Stimulated activated CD8-positive, alpha-beta memory T cell treated with anti-CD3 and anti-CD28 coated beads, Interleukin-4, amount 100 ng/mL, for 24 hours (primary cell): ENCODE measurements around the gene AKT1.

ENCODE experiments used
- DNase-seq: peaks from one replicate; pipeline ENCODE4 v3.0.0-alpha.2; 2020; ENCODE audit warnings: low read depth

AKT1 gene

DNA sequence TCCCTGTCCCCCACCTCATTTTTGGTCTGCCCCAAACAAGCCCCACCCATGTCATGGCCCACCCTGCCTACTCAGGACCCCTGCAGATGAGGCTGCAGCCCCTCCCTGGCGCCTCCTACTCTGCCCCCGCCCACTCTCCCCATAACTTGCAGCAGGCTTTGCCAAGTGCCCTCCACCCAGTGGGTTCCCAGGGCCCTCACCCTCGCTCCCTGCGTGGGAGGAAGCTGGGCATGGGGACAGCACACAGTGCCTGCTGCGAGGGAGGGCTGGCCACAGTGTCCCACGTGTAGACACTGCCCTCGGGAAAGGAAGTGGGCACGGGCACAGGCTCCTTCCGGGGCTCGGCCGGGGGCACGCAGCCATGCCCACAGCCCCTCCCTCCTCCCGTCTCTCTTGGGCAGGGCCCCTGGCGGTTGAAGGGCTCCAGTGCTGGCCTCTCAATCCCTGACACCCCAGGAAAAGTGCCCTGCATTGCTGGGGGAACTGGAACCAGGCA is 9.4 kb downstream of the AKT1 start:
- no peak for DNase-seq

DNA sequence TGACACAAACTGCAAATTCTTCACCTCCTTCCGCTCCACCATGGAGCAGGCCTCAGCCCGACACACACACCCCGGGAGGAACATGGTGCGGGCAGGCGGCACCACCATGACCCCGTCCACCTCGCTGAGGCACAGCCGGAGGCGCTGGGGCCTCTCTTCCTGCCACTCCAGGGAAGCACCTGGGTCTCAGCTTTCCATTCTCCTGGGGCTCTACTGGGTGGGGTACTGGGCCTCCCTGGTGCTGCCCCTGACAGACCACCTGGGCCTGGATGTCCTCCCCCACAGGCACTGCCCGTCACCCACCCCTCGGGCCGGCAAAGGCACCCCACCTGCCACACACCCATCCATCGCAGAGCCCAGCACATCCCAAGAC is 9.9 kb downstream of the AKT1 start:
- DNase-seq: no peak

- DNase-seq: no peak
Measured at GRCh38 chr14:104784846-104785707, 10.5 kb downstream of the AKT1 start.

DNA sequence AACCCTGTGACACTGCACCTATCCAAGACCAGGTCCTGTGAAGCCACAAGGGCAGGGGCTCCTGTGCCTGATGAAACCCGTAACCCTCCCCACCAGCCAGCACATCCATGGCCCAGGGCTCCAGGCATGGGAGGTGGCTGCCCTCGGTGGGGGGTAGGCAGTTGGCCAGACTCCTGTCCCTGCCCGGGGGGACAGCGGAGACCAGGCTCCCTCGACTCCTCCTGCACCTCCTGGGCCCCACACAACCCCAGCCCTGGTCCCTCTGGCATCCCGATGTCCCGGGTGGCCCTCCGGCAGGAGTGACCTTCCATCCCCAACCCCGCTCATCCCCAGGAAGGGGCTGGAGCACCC is 11.4 kb downstream of the AKT1 start:
- no peak for DNase-seq

DNA sequence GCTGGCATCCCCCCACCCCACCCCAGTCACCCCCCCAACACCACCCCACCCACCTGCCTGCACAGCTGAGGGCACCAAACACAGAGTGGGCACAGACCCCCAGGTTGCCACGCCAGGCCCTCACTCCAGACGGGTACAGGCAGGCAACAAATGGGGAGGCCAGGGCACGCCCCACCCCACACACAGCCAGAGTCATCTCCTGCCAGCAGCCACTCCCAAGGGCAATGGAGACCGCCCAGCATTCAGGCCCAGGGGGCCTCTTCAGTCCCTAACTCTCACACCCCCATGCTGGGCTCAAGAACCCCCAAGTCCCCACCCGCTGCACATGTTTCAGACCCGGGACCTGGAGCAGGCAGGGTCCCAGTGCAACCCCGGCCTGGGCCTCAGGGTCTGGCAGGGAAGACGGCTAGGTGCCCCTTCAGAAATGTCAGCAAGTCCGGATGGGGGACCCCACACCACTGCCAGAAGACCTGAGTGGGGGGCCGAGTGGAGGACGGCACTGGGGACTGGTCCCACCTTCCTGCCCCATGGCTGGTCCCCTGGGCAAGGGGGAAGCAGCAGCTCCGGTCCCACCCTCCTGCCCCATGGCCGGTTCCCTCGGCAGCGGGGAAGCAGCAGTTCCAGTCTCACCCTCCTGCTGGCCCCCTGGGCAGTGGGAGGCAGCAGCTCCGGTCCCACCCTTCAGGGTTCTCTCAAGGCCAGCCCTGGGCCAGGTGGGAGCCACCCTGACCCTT is 11.9 kb downstream of the AKT1 start:
- no peak for DNase-seq

- no peak for DNase-seq
Measured at GRCh38 chr14:104782808-104783139, 12.8 kb downstream of the AKT1 start.

- no peak for DNase-seq
Measured at GRCh38 chr14:104782086-104782807, 13.3 kb downstream of the AKT1 start.

DNA sequence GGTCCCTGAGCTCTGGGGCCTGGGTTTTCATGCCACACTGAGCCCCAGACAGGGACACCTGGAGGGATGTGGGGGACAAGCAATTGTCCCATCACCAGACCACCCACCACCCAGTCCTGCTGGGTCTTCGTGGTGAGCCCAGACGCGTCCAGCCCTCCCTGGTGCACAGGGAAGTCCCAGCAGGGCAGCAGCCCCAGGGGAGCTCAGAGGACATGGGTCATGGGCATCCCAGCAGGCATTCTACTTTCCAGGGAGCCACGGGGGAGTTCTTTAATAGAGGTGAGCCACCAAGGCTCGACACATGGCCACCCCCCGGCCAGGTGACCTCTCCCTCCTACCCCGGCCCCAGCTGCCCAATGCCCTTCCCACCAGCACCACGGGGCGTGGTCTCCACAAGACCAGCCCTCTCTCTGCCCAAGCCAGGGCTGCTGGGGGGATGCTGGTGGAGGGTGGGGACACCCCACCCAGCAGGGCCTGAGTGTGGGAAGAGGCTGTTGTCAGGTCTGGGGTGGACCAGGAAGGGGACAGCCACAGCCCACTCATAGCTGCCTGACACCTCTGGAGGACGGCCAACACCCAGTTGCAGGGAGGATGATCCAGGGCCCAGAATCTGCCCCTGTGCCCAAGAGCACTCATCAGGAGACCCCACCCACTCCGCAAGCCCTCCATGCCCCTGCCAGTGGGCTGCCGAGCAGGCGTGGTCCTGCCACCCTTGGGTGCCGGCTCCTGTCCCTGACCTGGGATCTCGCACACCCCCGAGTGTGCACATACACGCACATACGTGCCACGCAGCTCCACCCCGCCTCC is 14.1 kb downstream of the AKT1 start:
- DNase-seq: no peak

DNA sequence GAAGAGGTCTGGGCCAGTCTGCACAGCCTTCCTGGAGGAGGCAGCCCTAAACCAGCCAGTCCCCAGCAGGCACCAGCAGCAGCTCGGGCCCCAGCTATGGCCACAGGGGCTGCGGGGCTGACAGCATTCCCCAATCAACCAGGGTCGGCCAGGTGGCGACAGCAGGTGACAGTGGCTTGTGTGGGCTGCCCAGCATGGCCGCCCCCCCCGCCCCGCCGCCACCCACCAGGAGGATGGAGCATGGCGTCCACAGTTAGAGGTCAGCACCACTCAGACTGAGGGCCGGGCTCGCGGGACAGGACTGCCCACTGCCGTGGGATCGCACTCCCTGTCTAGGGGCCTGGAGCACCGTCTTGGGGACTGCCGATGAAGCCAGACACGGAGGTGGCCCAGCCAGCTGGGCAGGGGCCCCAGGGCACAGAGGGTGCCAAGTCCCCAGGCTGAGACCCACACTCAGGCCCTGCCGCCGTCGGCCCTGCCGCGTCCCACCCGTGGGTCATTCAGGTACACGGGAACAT is 15.0 kb downstream of the AKT1 start:
- no peak for DNase-seq

GRCh38 chr14:104779776-104780512 is 15.6 kb downstream of the AKT1 start:
- DNase-seq: no peak

DNA sequence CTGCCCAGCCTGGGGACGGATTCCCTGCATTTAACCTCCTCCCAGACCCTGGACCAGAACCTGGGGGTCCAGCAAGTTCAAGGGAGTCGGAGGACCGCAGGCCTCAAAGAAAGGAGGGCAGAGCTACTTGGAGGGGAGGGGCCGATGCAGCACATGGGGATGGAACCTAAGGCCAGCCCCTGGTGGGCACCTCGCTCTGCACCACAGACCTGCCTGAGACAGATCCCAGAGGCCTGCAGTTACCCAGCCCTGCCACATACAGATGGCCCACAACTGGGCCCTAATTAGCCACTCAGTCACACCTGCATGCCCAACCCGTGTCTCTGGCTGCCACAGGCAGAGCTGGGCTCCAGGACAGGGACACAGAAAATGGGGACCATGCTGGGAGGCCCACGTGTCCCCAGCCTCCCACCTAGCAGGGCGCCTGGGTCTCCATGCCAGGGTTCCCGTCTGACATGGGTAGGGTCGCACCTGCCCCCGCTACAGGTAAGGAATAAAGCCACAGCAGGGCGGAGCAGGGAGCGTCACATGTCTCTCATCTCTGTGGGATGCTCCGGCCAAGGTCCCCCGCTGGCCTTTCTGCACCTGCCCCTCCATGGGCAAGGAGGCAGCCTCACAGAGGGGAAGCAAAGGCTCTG is 16.7 kb downstream of the AKT1 start:
- DNase-seq: no peak

DNA sequence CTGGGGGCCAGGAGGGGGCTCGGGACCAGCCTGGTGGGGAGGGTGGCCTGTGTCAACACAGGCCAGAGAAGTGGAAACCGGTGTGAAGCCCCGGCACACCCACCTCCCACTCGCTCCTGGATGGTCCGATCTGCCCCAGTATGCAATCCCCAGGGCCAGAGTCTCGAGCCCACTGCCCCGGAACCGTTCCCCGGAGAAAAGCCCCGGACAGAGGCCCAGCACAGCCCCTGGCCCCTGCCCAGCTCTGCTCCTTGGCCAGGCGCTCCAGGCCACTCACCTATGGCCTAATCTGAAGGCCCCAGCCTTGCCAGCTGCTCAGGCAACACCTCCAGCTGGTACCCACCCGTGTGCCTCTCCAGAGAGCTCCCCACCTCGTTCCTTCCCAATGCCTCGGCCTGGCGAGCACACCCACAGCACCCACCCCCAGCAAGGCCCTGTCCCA is 17.7 kb downstream of the AKT1 start:
- DNase-seq: no peak

GRCh38 chr14:104776961-104777807 is 18.4 kb downstream of the AKT1 start:
- no peak for DNase-seq

DNA sequence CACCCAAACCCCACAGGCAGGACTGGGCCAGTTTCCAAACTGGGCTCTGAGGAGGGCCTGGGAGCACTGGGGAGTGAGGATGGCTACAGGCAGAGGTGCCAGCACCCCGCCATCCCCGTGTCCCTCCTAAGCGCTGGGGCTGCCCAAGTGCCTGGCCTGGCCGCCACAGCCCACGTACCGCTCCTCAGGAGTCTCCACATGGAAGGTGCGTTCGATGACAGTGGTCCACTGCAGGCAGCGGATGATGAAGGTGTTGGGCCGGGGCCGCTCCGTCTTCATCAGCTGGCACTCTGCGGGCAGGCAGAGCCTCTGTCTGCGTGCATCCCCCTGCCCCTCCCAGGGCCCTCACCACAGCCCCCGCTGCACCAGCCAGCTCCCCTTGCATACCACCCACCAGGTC is 19.1 kb downstream of the AKT1 start:
- no peak for DNase-seq

GRCh38 chr14:104775073-104775489 is 20.5 kb downstream of the AKT1 start:
- DNase-seq: no peak

- no peak for DNase-seq
Measured at GRCh38 chr14:104774453-104775072, 21.0 kb downstream of the AKT1 start.

- no peak for DNase-seq
Measured at GRCh38 chr14:104773505-104774452, 21.8 kb downstream of the AKT1 start.
